SK-N-SH treated with all-trans-retinoic acid at 6 μM for 48 hours (cell line): ENCODE measurements around the gene TSSK2.

Experiments
- ATAC-seq: fragments of 200-7000 bp; cut with Tn5 transposase; 3 replicates; pipeline ENCODE4 v1.9.1; 2020; ENCODE audit warnings: mild to moderate bottlenecking, moderate library complexity
- ARNTL ChIP-seq: fragments of 450-650 bp; formaldehyde crosslinking; IDR thresholded peaks from 2 replicates; pipeline ENCODE4 v1.5.0; 2020; ENCODE audit warnings: low read depth, mild to moderate bottlenecking, moderate library complexity, borderline replicate concordance
- BACH2 ChIP-seq: fragments of 250-450 bp; sonication (Bioruptor Pico); IDR thresholded peaks from 2 replicates; pipeline ENCODE4 v1.9.0; 2021; ENCODE audit warnings: mild to moderate bottlenecking, borderline replicate concordance
- CSDC2 ChIP-seq: fragments of 250-450 bp; sonication (Bioruptor Pico); IDR thresholded peaks from 2 replicates; pipeline ENCODE4 v1.5.0; 2020; ENCODE audit warnings: mild to moderate bottlenecking, moderate library complexity
- CSRNP3 ChIP-seq: fragments of 250-450 bp; sonication (Bioruptor Pico); IDR thresholded peaks from 2 replicates; pipeline ENCODE4 v1.5.1; 2021; ENCODE audit warnings: mild to moderate bottlenecking, moderate library complexity
- ESRRG ChIP-seq: fragments of 250-450 bp; sonication (Bioruptor Pico); IDR thresholded peaks from 2 replicates; pipeline ENCODE4 v1.6.1; 2021; ENCODE audit warnings: mild to moderate bottlenecking
- GLIS3 ChIP-seq: fragments of 250-450 bp; sonication (Bioruptor Pico); IDR thresholded peaks from 2 replicates; pipeline ENCODE4 v1.5.0; 2020; ENCODE audit warnings: mild to moderate bottlenecking, moderate library complexity
- ISL1 ChIP-seq: fragments of 250-450 bp; sonication (Bioruptor Pico); IDR thresholded peaks from 2 replicates; pipeline ENCODE4 v2.1.2; 2022; ENCODE audit warnings: mild to moderate bottlenecking, moderate library complexity
- OSR1 ChIP-seq: fragments of 250-450 bp; sonication (Bioruptor Pico); IDR thresholded peaks from 2 replicates; pipeline ENCODE4 v1.8.0; 2022; ENCODE audit warnings: moderate library complexity, mild to moderate bottlenecking, inconsistent platforms
- PATZ1 ChIP-seq: fragments of 250-450 bp; sonication (Bioruptor Pico); IDR thresholded peaks from 2 replicates; pipeline ENCODE4 v1.8.0; 2020; ENCODE audit warnings: mild to moderate bottlenecking, moderate library complexity, borderline replicate concordance
- POU6F1 ChIP-seq: fragments of 250-450 bp; sonication (Bioruptor Pico); IDR thresholded peaks from 2 replicates; pipeline ENCODE4 v1.8.0; 2021; ENCODE audit warnings: low read depth, mild to moderate bottlenecking, moderate library complexity, borderline replicate concordance
- PPARA ChIP-seq: fragments of 250-450 bp; sonication (Bioruptor Pico); IDR thresholded peaks from 2 replicates; pipeline ENCODE4 v1.5.0; 2020; ENCODE audit warnings: mild to moderate bottlenecking, borderline replicate concordance
- RARB ChIP-seq: fragments of 250-450 bp; sonication (Bioruptor Pico); IDR thresholded peaks from 2 replicates; pipeline ENCODE4 v1.8.0; 2021; ENCODE audit warnings: mild to moderate bottlenecking, moderate library complexity
- SNAI2 ChIP-seq: fragments of 250-450 bp; sonication (Bioruptor Pico); IDR thresholded peaks from 2 replicates; pipeline ENCODE4 v1.5.0; 2020; ENCODE audit warnings: mild to moderate bottlenecking, moderate library complexity
- TCF4 ChIP-seq: fragments of 250-450 bp; sonication (Bioruptor Pico); IDR thresholded peaks from 2 replicates; pipeline ENCODE4 v1.8.0; 2021; ENCODE audit warnings: mild to moderate bottlenecking, moderate library complexity, borderline replicate concordance
- TOX ChIP-seq: fragments of 250-450 bp; sonication (Bioruptor Pico); IDR thresholded peaks from 2 replicates; pipeline ENCODE4 v1.8.0; 2021; ENCODE audit warnings: mild to moderate bottlenecking, moderate library complexity, borderline replicate concordance
- TSHZ2 ChIP-seq: fragments of 250-450 bp; sonication (Bioruptor Pico); IDR thresholded peaks from 2 replicates; pipeline ENCODE4 v1.5.0; 2020; ENCODE audit warnings: mild to moderate bottlenecking, moderate library complexity
- ZC3H10 ChIP-seq: fragments of 250-450 bp; sonication (Bioruptor Pico); IDR thresholded peaks from 2 replicates; pipeline ENCODE4 v1.5.1; 2021; ENCODE audit warnings: mild to moderate bottlenecking, moderate library complexity
- ZFP3 ChIP-seq: fragments of 250-450 bp; sonication (Bioruptor Pico); IDR thresholded peaks from 2 replicates; pipeline ENCODE4 v1.5.0; 2020; ENCODE audit warnings: mild to moderate bottlenecking, moderate library complexity
- ZNF565 ChIP-seq: fragments of 450-650 bp; formaldehyde crosslinking; conservative IDR thresholded peaks from 2 replicates; pipeline ENCODE4 v1.5.0; 2020; ENCODE audit warnings: low read depth, mild to moderate bottlenecking, moderate library complexity
- ZNF70 ChIP-seq: fragments of 450-650 bp; formaldehyde crosslinking; IDR thresholded peaks from 2 replicates; pipeline ENCODE4 v1.5.0; 2020; ENCODE audit warnings: mild to moderate bottlenecking, moderate library complexity
- ZNF8 ChIP-seq: fragments of 450-650 bp; formaldehyde crosslinking; IDR thresholded peaks from 2 replicates; pipeline ENCODE4 v1.5.0; 2020; ENCODE audit warnings: mild to moderate bottlenecking, moderate library complexity
- TF ChIP-seq, protein P1 (sequence below): fragments of 250-450 bp; sonication (Bioruptor Pico); IDR thresholded peaks from 2 replicates; pipeline ENCODE4 v1.5.1; 2020; ENCODE audit warnings: low read depth, mild to moderate bottlenecking, moderate library complexity

Gene TSSK2

DNA sequence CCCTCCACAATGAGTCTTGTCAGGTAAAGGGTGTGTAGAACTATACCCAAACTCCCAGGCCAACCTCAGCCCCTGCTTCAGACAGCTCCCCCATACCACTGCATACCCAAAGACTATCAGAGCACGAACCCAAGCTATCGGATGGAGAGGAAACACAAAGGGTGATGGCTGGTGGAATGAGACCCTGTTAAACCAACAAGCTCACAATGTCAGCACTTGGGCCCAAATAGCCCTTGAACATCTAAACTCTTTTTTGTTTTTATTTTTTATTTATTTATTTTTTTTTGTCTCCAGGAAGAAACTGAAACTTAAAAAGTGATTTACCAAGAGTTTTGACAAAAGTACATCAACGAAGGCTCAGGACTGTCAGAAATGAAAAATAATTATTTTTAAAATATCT, 19.5 kb upstream of the TSSK2 start:
- no peak for ATAC-seq
- TF ChIP-seq ISL1 (no peak), BACH2 (no peak), ZNF70 (CRISPR knock-in tag) (no peak), ZC3H10 (no peak), TOX (no peak), ARNTL (no peak), POU6F1 (CRISPR knock-in tag) (no peak), PATZ1 (no peak), RARB (CRISPR knock-in tag) (no peak), ZFP3 (CRISPR knock-in tag) (no peak), PPARA (CRISPR knock-in tag) (no peak), CSDC2 (CRISPR knock-in tag) (no peak), TCF4 (CRISPR knock-in tag) (no peak), OSR1 (CRISPR knock-in tag) (no peak), ESRRG (no peak), GLIS3 (CRISPR knock-in tag) (no peak)

DNA sequence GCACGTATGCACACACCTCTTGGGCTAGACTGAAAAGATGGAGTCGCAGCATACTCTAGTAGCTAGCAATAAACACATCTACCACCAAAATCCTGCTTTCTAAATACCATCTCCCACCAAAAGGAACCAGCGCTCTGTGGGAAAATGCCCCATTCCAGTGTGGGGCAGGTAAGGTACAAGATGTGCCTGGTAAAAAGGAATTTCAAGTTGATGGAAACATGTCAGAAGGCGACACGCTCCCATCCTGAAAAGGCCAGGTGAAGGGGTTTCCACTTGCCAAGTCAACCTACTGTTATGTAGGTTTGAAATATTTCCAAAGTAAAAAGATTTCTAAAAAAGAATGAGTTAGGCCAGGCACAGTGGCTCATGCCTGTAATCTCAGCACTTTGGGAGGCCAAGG, 17.7 kb upstream of the TSSK2 start:
- ATAC-seq, result no peak
- TF ChIP-seq GLIS3 (CRISPR knock-in tag) (no peak), ZFP3 (CRISPR knock-in tag) (no peak), CSDC2 (CRISPR knock-in tag) (no peak), POU6F1 (CRISPR knock-in tag) (no peak), SNAI2 (CRISPR knock-in tag) (no peak), PPARA (CRISPR knock-in tag) (no peak), CSRNP3 (no peak), RARB (CRISPR knock-in tag) (no peak), ZNF565 (CRISPR knock-in tag) (no peak), ISL1 (no peak), TSHZ2 (CRISPR knock-in tag) (no peak), ZC3H10 (no peak), ZNF8 (CRISPR knock-in tag) (no peak)
- TF ChIP-seq, all 23 proteins: peak for 0

DNA sequence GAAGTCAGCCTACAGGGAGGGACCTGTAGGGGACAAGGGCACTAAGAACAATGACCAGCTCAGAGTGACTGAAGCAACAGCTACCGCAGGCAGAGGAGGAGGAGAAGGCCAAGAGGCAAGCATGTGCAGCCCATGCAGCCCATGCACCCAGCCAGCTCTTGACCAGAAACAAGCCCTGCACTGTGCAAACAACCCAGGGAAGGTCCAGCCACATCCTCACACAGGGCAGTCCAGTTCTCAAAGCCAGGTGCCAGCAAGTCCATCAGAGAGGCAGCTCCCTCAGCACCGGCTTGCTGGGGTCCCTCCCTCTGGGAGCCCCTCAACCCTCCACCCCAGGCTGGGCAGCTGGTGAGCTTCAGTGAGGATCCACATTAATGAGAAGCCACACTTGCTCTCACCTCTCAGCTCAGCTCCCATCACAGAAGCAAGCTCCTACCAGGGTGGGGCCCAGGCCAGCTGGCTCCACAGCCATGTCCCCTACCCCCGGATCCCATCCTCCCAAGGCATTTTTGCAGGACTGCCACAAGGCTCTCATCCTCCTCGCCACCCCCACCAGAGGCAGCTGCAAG, 16.0 kb upstream of the TSSK2 start:
- TF ChIP-seq ZNF70 (CRISPR knock-in tag) (no peak), TCF4 (CRISPR knock-in tag) (no peak), SNAI2 (CRISPR knock-in tag) (no peak), ISL1 (no peak), OSR1 (CRISPR knock-in tag) (no peak), POU6F1 (CRISPR knock-in tag) (no peak), CSDC2 (CRISPR knock-in tag) (no peak), ZFP3 (CRISPR knock-in tag) (no peak), PATZ1 (no peak), ARNTL (no peak), PPARA (CRISPR knock-in tag) (no peak), GLIS3 (CRISPR knock-in tag) (no peak)
- TF ChIP-seq, protein P1, sequence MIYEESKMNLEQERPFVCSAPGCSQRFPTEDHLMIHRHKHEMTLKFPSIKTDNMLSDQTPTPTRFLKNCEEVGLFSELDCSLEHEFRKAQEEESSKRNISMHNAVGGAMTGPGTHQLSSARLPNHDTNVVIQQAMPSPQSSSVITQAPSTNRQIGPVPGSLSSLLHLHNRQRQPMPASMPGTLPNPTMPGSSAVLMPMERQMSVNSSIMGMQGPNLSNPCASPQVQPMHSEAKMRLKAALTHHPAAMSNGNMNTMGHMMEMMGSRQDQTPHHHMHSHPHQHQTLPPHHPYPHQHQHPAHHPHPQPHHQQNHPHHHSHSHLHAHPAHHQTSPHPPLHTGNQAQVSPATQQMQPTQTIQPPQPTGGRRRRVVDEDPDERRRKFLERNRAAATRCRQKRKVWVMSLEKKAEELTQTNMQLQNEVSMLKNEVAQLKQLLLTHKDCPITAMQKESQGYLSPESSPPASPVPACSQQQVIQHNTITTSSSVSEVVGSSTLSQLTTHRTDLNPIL, result no peak
- TF ChIP-seq, all 23 proteins: peak for 0
- no peak for ATAC-seq
